A549 (cell line): ENCODE results near the gene ADAMTS13. TPM values are rescaled to one million over a fixed set of nuclear protein-coding genes. Genes with fewer than 3 reads are reported as not detected.
"Not testable (repeated sequence)": the region's sequence is repeated elsewhere in the genome, so short reads cannot be mapped to it uniquely, and the experiment has no call there.

ENCODE experiments used
- ATAC-seq, 2 experiments: fragments of 200-7000 bp in 1 of 2; fragments of >200 bp in 1 of 2; cut with Nextera tagmentation in 1 of 2; cut with Tn5 transposase in 1 of 2; 3 replicates each; pipeline versions ENCODE4 v1.8.0 to v1.9.1; 2018 to 2020; ENCODE audit warnings: mild to moderate bottlenecking in 1 of 2, moderate library complexity in 1 of 2
- CTCF ChIA-PET: fragments of 300-600 bp; sonication (Branson Sonifier 250); formaldehyde crosslinking; extraction: SDS; loops from one replicate; lab custom pipeline; 2021; ENCODE audit warnings: antibody characterized with exemption, inconsistent platforms; lab: Yijun Ruan, JAX
- POLR2A ChIA-PET: fragments of 350-600 bp; formaldehyde crosslinking; extraction: SDS; loops from one replicate; lab custom pipeline; 2021; ENCODE audit warnings: antibody characterized with exemption, inconsistent platforms; lab: Yijun Ruan, JAX
- DNase-seq, 2 experiments: peaks; one replicate each; pipeline versions ENCODE4 v3.0.0 to v3.0.0-alpha.2; 2011 to 2016; ENCODE audit warnings: low read depth in 1 of 2, low spot score in 1 of 2
- FAIRE-seq: peaks from 2 replicates; lab custom pipeline; 2011; peaks lifted over from hg19 to GRCh38; lab: Jason Lieb, UNC
- H3K27ac ChIP-seq, 2 experiments: fragments of >200 bp; sonication (Bioruptor Twin); formaldehyde crosslinking; 3 replicates each; pipeline ENCODE4 v1.5.1; 2016 to 2017
- H3K4me1 ChIP-seq: fragments of >200 bp; sonication (Bioruptor Twin); formaldehyde crosslinking; 3 replicates; pipeline ENCODE4 v1.6.1; 2016
- H3K4me2 ChIP-seq: fragments of >200 bp; sonication (Bioruptor Twin); formaldehyde crosslinking; 3 replicates; pipeline ENCODE4 v1.6.1; 2016
- H3K4me3 ChIP-seq: fragments of >200 bp; sonication (Bioruptor Twin); formaldehyde crosslinking; 3 replicates; pipeline ENCODE4 v1.5.1; 2016
- H3K9me3 ChIP-seq: fragments of >200 bp; sonication (Bioruptor Twin); formaldehyde crosslinking; 3 replicates; pipeline ENCODE4 v1.6.1; 2016
- ATOH8 ChIP-seq: fragments of 250-450 bp; sonication (Bioruptor Pico); IDR thresholded peaks from 2 replicates; pipeline ENCODE4 v1.5.0; 2020; ENCODE audit warnings: low read depth, mild to moderate bottlenecking, moderate library complexity
- CBX2 ChIP-seq: fragments of 200-600 bp; sonication (generic); IDR thresholded peaks from 2 replicates; pipeline ENCODE4 v1.6.1; 2016; ENCODE audit warnings: low read depth, mild to moderate bottlenecking, borderline replicate concordance
- CHD2 ChIP-seq: fragments of 150-350 bp; IDR thresholded peaks from 2 replicates; pipeline ENCODE4 v1.6.1; 2014; ENCODE audit warnings: low read length; ENCODE audit not compliant: partially characterized antibody
- EHF ChIP-seq: fragments of 250-450 bp; sonication (Bioruptor Pico); IDR thresholded peaks from 2 replicates; pipeline ENCODE4 v1.5.0; 2020; ENCODE audit warnings: mild to moderate bottlenecking
- EHMT2 ChIP-seq: fragments of 200-600 bp; sonication (generic); IDR thresholded peaks from 2 replicates; pipeline ENCODE4 v1.6.1; 2016; ENCODE audit warnings: antibody characterized with exemption, low read depth, mild to moderate bottlenecking, moderate library complexity
- ESRRA ChIP-seq: fragments of 150-350 bp; IDR thresholded peaks from 2 replicates; pipeline ENCODE4 v1.6.1; 2014; ENCODE audit warnings: mild to moderate bottlenecking, low read length, borderline replicate concordance
- FOSL2 ChIP-seq, 2 experiments: fragments of 450-650 bp in 1 of 2; fragments of >200 bp in 1 of 2; sonication (Bioruptor Twin) in 1 of 2; formaldehyde crosslinking; IDR thresholded peaks; 2 replicates each; pipeline versions ENCODE4 v1.5.0 to v1.6.1; 2016 to 2020; ENCODE audit warnings: mild to moderate bottlenecking in 1 of 2, moderate library complexity in 1 of 2
- FOXS1 ChIP-seq: fragments of 250-450 bp; sonication (Bioruptor Pico); IDR thresholded peaks from 2 replicates; pipeline ENCODE4 v1.5.0; 2020; ENCODE audit warnings: mild to moderate bottlenecking, moderate library complexity
- GATA3 ChIP-seq: IDR thresholded peaks from 2 replicates; pipeline ENCODE4 v1.6.1; 2012; ENCODE audit warnings: borderline replicate concordance
- HDAC2 ChIP-seq: fragments of 200-600 bp; sonication (generic); IDR thresholded peaks from 2 replicates; pipeline ENCODE4 v1.6.1; 2016
- HMGXB4 ChIP-seq: fragments of 250-450 bp; sonication (Bioruptor Pico); IDR thresholded peaks from 2 replicates; pipeline ENCODE4 v1.5.0; 2021; ENCODE audit warnings: mild to moderate bottlenecking, moderate library complexity, borderline replicate concordance
- HOXB13 ChIP-seq: fragments of 250-450 bp; sonication (Bioruptor Pico); IDR thresholded peaks from 2 replicates; pipeline ENCODE4 v1.5.0; 2020; ENCODE audit warnings: low read depth, mild to moderate bottlenecking, moderate library complexity
- KDM1A ChIP-seq: fragments of 200-600 bp; sonication (generic); IDR thresholded peaks from 2 replicates; pipeline ENCODE4 v1.6.1; 2016; ENCODE audit warnings: low read depth, mild to moderate bottlenecking
- KDM5A ChIP-seq: fragments of 200-600 bp; sonication (generic); IDR thresholded peaks from 2 replicates; pipeline ENCODE4 v1.6.1; 2016; ENCODE audit warnings: antibody characterized with exemption, mild to moderate bottlenecking
- MAZ ChIP-seq: fragments of 150-350 bp; IDR thresholded peaks from 2 replicates; pipeline ENCODE4 v1.6.1; 2014; ENCODE audit warnings: antibody characterized with exemption, low read depth, low read length, borderline replicate concordance
- NPAS2 ChIP-seq: fragments of 250-450 bp; sonication (Bioruptor Pico); IDR thresholded peaks from 2 replicates; pipeline ENCODE4 v1.8.0; 2022; ENCODE audit warnings: mild to moderate bottlenecking, moderate library complexity, borderline replicate concordance
- PHF8 ChIP-seq: fragments of 200-600 bp; sonication (generic); IDR thresholded peaks from 2 replicates; pipeline ENCODE4 v1.6.1; 2016; ENCODE audit warnings: low read depth, mild to moderate bottlenecking, antibody characterized with exemption, moderate library complexity, borderline replicate concordance
- POLR2AphosphoS2 ChIP-seq: conservative IDR thresholded peaks from 2 replicates; pipeline ENCODE4 v1.6.1; 2012; ENCODE audit warnings: low read length, improper control_type of control experiment, inconsistent platforms
- RAD21 ChIP-seq, 2 experiments: fragments of >200 bp in 1 of 2; sonication (Bioruptor Twin) in 1 of 2; formaldehyde crosslinking in 1 of 2; IDR thresholded peaks in 1 of 2; conservative IDR thresholded peaks in 1 of 2; 2 replicates in 1 of 2; 3 replicates in 1 of 2; pipeline ENCODE4 v1.6.1; 2012 to 2018; ENCODE audit warnings: inconsistent platforms in 1 of 2
- RFX5 ChIP-seq: fragments of 450-650 bp; IDR thresholded peaks from 2 replicates; pipeline ENCODE4 v1.7.1; 2014; ENCODE audit warnings: antibody characterized with exemption, mild to moderate bottlenecking, moderate library complexity
- TP53 ChIP-seq: fragments of 250-450 bp; sonication (Bioruptor Pico); IDR thresholded peaks from 2 replicates; pipeline ENCODE4 v1.5.0; 2021; ENCODE audit warnings: mild to moderate bottlenecking, moderate library complexity
- USF2 ChIP-seq: fragments of 450-650 bp; IDR thresholded peaks from 2 replicates; pipeline ENCODE4 v1.6.1; 2014; ENCODE audit warnings: antibody characterized with exemption
- ZC3H11A ChIP-seq: fragments of 450-650 bp; IDR thresholded peaks from 2 replicates; pipeline ENCODE4 v1.6.1; 2014; ENCODE audit warnings: antibody characterized with exemption, mild to moderate bottlenecking
- ZFP36 ChIP-seq: fragments of 450-650 bp; IDR thresholded peaks from 2 replicates; pipeline ENCODE4 v1.6.1; 2014; ENCODE audit warnings: borderline replicate concordance; ENCODE audit not compliant: partially characterized antibody
- ZNF302 ChIP-seq: fragments of 250-450 bp; sonication (Bioruptor Pico); IDR thresholded peaks from 2 replicates; pipeline ENCODE4 v1.9.0; 2021; ENCODE audit warnings: inconsistent platforms, mild to moderate bottlenecking, moderate library complexity
- WGBS: methylation state at CpG from one replicate; pipeline ENCODE4 v1.1.6; 2017; ENCODE audit errors: missing lambda C conversion rate; 5-methylcytosine and 5-hydroxymethylcytosine counted together
- polyA plus RNA-seq, 4 experiments: library from polyadenylated mRNA; depleted of rRNA in 3 of 4; stranded (reverse); fragments of >200 nt; fragmentation: RNase III in 1 of 4; extraction: RNeasy Plus Mini Kit Qiagen cat#74134 plus additional on column Dnase treatment in 1 of 4; gene quantifications; 2 replicates in 3 of 4; 3 replicates in 1 of 4; pipeline ENCODE4 v1.2.3, GENCODE V29; 2011 to 2017

Gene ADAMTS13
- polyA plus RNA-seq, 2 of the 4 experiments (the other 2 are of a cell fraction): 0.80 to 0.98 TPM

- Histone ChIP-seq H3K4me3 (no peak overlapping the region), H3K9me3 (no peaks in the 10 kb centered on the region), H3K4me1 (no peaks in the 10 kb centered on the region), H3K27ac (no peak overlapping the region), H3K4me2 (no peak overlapping the region)
- DNase-seq (no peak), FAIRE-seq (no peak), ATAC-seq (no peak)
- TF ChIP-seq HMGXB4 (CRISPR knock-in tag) (no peak), KDM5A (no peak), PHF8 (no peak), FOXS1 (no peak), ATOH8 (CRISPR knock-in tag) (no peak), ESRRA (no peak), HDAC2 (no peak), CBX2 (no peak), HOXB13 (no peak), USF2 (no peak), ZC3H11A (no peak), GATA3 (no peak), ZFP36 (no peak), KDM1A (no peak), RFX5 (no peak)
- ChIA-PET POLR2A (no interaction called here), CTCF (no interaction called here)
- 61% methylated on average over 7 of the region's 7 CpGs for WGBS
These were observed 31.5 kb upstream of the ADAMTS13 start for GRCh38 chr9:133390713-133391112.

GRCh38 chr9:133391449-133391848 lies 30.7 kb upstream of the ADAMTS13 start:
- DNase-seq, FAIRE-seq, H3K9me3 ChIP-seq, POLR2A ChIA-PET, H3K27ac ChIP-seq, CTCF ChIA-PET, H3K4me1 ChIP-seq, ATAC-seq, H3K4me3 ChIP-seq: not testable (repeated sequence)
- 12% methylated on average over 3 of the region's 4 CpGs for WGBS
- peak overlapping the region; percentile 20; the same call in 2 of the 3 replicates for H3K4me2 ChIP-seq

GRCh38 chr9:133392308-133392707 lies 29.9 kb upstream of the ADAMTS13 start:
- POLR2A ChIA-PET: interaction anchor here (0.6 kb wide), 1 partner anchor 359 kb away, joined by 4 read pairs; no protein-coding TSS in a partner anchor
- H3K27ac ChIP-seq, H3K9me3 ChIP-seq, H3K4me1 ChIP-seq, CTCF ChIA-PET, ATAC-seq, DNase-seq, H3K4me3 ChIP-seq, FAIRE-seq: not testable (repeated sequence)
- peak overlapping the region; percentile 20; the same call in 2 of the 3 replicates for H3K4me2 ChIP-seq
- WGBS: 87% methylated on average over 3 of the region's 3 CpGs

GRCh38 chr9:133393399-133393798 lies 28.8 kb upstream of the ADAMTS13 start:
- H3K4me2 ChIP-seq: no peak overlapping the region
- FAIRE-seq: no peak

More at GRCh38 chr9:133393399-133393798, 28.8 kb upstream of the ADAMTS13 start:
- WGBS: 85% methylated on average over 3 of the region's 3 CpGs
- H3K27ac ChIP-seq: no peak overlapping the region
- DNase-seq (no peak), ATAC-seq (no peak)
- H3K9me3 ChIP-seq: no peaks in the 10 kb centered on the region
- ChIA-PET CTCF (interaction anchor here (0.9 kb wide), 1 partner anchor 19 kb away, joined by 3 read pairs; no protein-coding TSS in a partner anchor), POLR2A (no interaction called here)
- no peak overlapping the region for H3K4me3 ChIP-seq
- H3K4me1 ChIP-seq: no peaks in the 10 kb centered on the region
- TF ChIP-seq EHF (CRISPR knock-in tag): no peak
- no peak for TF ChIP-seq USF2
- no peak for TF ChIP-seq FOXS1
- TF ChIP-seq ZNF302 (CRISPR knock-in tag): no peak
- no peak for TF ChIP-seq TP53
- TF ChIP-seq RAD21 (conservative IDR thresholded peaks at IDR 0.05 in 1 of 2, IDR thresholded peaks at IDR 0.05 in 1 of 2): no peak
- no peak for TF ChIP-seq KDM1A
- TF ChIP-seq ZC3H11A: no peak
- no peak for TF ChIP-seq CHD2
- TF ChIP-seq PHF8: no peak
- no peak for TF ChIP-seq MAZ
- no peak for TF ChIP-seq EHMT2
- TF ChIP-seq POLR2AphosphoS2: no peak
- TF ChIP-seq ATOH8 (CRISPR knock-in tag): no peak
- no peak for TF ChIP-seq HDAC2
- no peak for TF ChIP-seq NPAS2 (CRISPR knock-in tag)
- TF ChIP-seq FOSL2 (IDR thresholded peaks at IDR 0.05): no peak
- no peak for TF ChIP-seq FOSL2 (CRISPR knock-in tag; IDR thresholded peaks at IDR 0.05)
